Fibroblast of gingiva (primary cell): Measurements from ENCODE around the gene UBE3D.
"Not testable (repeated sequence)": the region's sequence is repeated elsewhere in the genome, so short reads cannot be mapped to it uniquely, and the experiment has no call there.

Experiments
- DNase-seq: peaks from one replicate; pipeline ENCODE4 v3.0.0-alpha.2; 2011; ENCODE audit warnings: low read depth

The UBE3D gene

GRCh38 chr6:82910820-82911219, 154.8 kb downstream of the UBE3D start:
- no peak for DNase-seq

- no peak for DNase-seq
These were observed 155.2 kb downstream of the UBE3D start for GRCh38 chr6:82910395-82910794.

GRCh38 chr6:82909551-82909950, 156.1 kb downstream of the UBE3D start:
- DNase-seq: no peak

GRCh38 chr6:82908661-82909060, 157.0 kb downstream of the UBE3D start:
- DNase-seq: no peak

- peak; percentile 30 for DNase-seq
These were observed 158.7 kb downstream of the UBE3D start for GRCh38 chr6:82906951-82907350.

- DNase-seq: peak; percentile 5
These were observed 159.2 kb downstream of the UBE3D start for GRCh38 chr6:82906489-82906888.

- no peak for DNase-seq
These were observed 160.8 kb downstream of the UBE3D start for GRCh38 chr6:82904860-82905259.

GRCh38 chr6:82904257-82904656, 161.4 kb downstream of the UBE3D start:
- DNase-seq: no peak

- no peak for DNase-seq
These were observed 163.4 kb downstream of the UBE3D start for GRCh38 chr6:82902290-82902689.

- no peak for DNase-seq
These were observed 170.9 kb downstream of the UBE3D start for GRCh38 chr6:82894653-82895259.

- no peak for DNase-seq
These were observed 171.6 kb downstream of the UBE3D start for GRCh38 chr6:82893889-82894652.

GRCh38 chr6:82891503-82891902, 174.1 kb downstream of the UBE3D start:
- DNase-seq: not testable (repeated sequence)

- peak; percentile 10 for DNase-seq
These were observed 174.6 kb downstream of the UBE3D start for GRCh38 chr6:82891076-82891475.

- no peak for DNase-seq
These were observed 175.4 kb downstream of the UBE3D start for GRCh38 chr6:82890240-82890639.

- no peak for DNase-seq
These were observed 176.5 kb downstream of the UBE3D start for GRCh38 chr6:82889143-82889542.

- no peak for DNase-seq
These were observed 183.1 kb downstream of the UBE3D start for GRCh38 chr6:82882363-82883023.

GRCh38 chr6:82881519-82881918, 184.1 kb downstream of the UBE3D start:
- no peak for DNase-seq

- no peak for DNase-seq
These were observed 186.8 kb downstream of the UBE3D start for GRCh38 chr6:82878812-82879211.

GRCh38 chr6:82877213-82878195, 188.1 kb downstream of the UBE3D start:
- DNase-seq: no peak

- peak; percentile 30 for DNase-seq
These were observed 190.0 kb downstream of the UBE3D start for GRCh38 chr6:82875573-82876185.

GRCh38 chr6:82874867-82875266, 190.8 kb downstream of the UBE3D start:
- no peak for DNase-seq

- no peak for DNase-seq
These were observed 193.5 kb downstream of the UBE3D start for GRCh38 chr6:82872185-82872584.
